Subcutaneous abdominal adipose tissue (tissue), 5 donors: Measurements from ENCODE around the gene FLAD1.

Source experiments
- H3K27ac ChIP-seq: one replicate; pipeline ENCODE4 v1.7.0; 2013; ENCODE audit warnings: low read depth, mild to moderate bottlenecking, inconsistent platforms, low read length, moderate library complexity
- H3K27me3 ChIP-seq, 5 donors: one replicate each; pipeline ENCODE4 v1.7.0; 2013; ENCODE audit warnings: low read length in 5 of 5, inconsistent platforms in 1 of 5; ENCODE audit not compliant: control insufficient read depth in 5 of 5, insufficient read depth in 4 of 5
- H3K36me3 ChIP-seq, 5 donors: one replicate each; pipeline ENCODE4 v1.7.0; 2013; ENCODE audit warnings: low read length in 5 of 5; ENCODE audit not compliant: control insufficient read depth in 5 of 5, insufficient read depth in 5 of 5
- H3K4me1 ChIP-seq, 5 donors: one replicate each; pipeline ENCODE4 v1.7.0; 2013; ENCODE audit warnings: low read length in 5 of 5, mild to moderate bottlenecking in 3 of 5, moderate library complexity in 1 of 5; ENCODE audit not compliant: control insufficient read depth in 5 of 5, insufficient read depth in 5 of 5
- H3K4me3 ChIP-seq, 5 donors: one replicate each; pipeline ENCODE4 v1.7.0; 2013; ENCODE audit warnings: low read length in 5 of 5, low read depth in 1 of 5
- H3K9ac ChIP-seq, 5 donors: one replicate each; pipeline ENCODE4 v1.7.0; 2013; ENCODE audit warnings: low read length in 5 of 5, mild to moderate bottlenecking in 4 of 5, moderate library complexity in 3 of 5
- H3K9me3 ChIP-seq, 5 donors: one replicate each; pipeline ENCODE4 v1.7.0; 2013; ENCODE audit warnings: low read length in 5 of 5; ENCODE audit not compliant: control insufficient read depth in 5 of 5
- donor health status: healthy.
- donor health status: healthy.
- donor health status: healthy.
- donor health status: healthy.
- donor health status: healthy.

The FLAD1 gene

DNA sequence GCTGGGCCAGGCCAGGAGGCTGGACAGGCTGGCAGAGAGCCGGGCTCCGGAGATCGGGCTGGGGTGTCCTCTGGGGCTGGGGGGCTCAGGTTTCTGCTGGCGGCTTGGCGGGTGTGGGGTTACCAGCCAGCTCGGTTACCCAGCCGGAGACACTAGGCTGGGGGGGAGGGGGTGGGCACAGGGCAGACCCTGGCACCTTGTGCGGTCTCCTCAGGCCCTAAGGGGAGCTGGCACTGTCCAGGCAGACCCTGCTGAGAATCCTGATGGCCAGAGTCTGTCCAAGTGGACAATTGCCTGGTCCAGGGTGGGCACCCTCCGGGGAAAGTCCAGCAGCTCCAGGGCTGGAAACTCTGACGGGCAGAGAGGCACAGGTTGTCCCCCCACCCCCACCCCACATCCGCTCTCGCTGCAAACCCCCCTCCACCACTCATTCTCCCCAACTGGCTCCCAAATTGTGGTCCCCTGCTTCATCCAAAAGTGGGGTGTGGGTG, 26.1 kb downstream of the FLAD1 start:
- no peaks in the 10 kb centered on the region for H3K27me3 ChIP-seq
- H3K4me3 ChIP-seq = peak overlapping the region in 3 of 5 donors; percentile 13 to 53 (median 19)
- H3K9ac ChIP-seq = peak overlapping the region in 3 of 5 donors; percentile 33 to 80 (median 57)
- H3K4me1 ChIP-seq = peaks cover 11 to 96% (median 87%) of the 10 kb centered on the region in 5 donors
- no peaks in the 10 kb centered on the region for H3K9me3 ChIP-seq
- H3K36me3 ChIP-seq = peaks cover 0 to 9% (median 0%) of the 10 kb centered on the region in 5 donors
- H3K27ac ChIP-seq = peak overlapping the region; percentile 97

DNA sequence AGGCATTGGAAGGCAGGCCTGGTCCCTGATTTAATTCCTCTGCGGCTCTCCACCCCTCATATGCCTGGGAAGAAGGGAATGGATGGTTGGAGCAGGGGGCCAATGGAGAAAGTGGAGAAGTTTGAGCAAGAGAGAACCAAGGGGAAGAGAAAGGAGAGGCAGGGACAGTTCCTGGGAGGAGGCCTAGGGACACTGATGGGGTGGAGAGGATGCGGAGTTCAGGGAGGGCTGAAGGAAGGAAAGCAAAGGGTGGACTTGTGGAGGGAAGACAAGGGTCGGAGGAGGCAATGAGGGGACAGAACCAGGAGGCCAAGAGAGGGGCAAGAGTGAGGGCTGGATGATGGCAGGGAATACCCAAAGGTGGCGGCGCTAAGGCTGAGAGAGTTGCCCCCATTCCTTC, 26.6 kb downstream of the FLAD1 start:
- Histone ChIP-seq H3K36me3 (peaks cover 0 to 13% (median 5%) of the 10 kb centered on the region in 5 donors), H3K27ac (peak overlapping the region; percentile 97), H3K9me3 (no peaks in the 10 kb centered on the region), H3K4me3 (peak overlapping the region in 1 of 5 donors; percentile 25), H3K27me3 (no peaks in the 10 kb centered on the region), H3K9ac (peak overlapping the region in 1 of 5 donors; percentile 50), H3K4me1 (peaks cover 8 to 92% (median 82%) of the 10 kb centered on the region in 5 donors)

- peaks cover 8 to 85% (median 76%) of the 10 kb centered on the region in 5 donors for H3K4me1 ChIP-seq
These were observed 27.2 kb downstream of the FLAD1 start for GRCh38 chr1:155010211-155010918.

GRCh38 chr1:155011004-155011416, 27.9 kb downstream of the FLAD1 start:
- peaks cover 8 to 79% (median 70%) of the 10 kb centered on the region in 5 donors for H3K4me1 ChIP-seq
- H3K4me3 ChIP-seq = no peak overlapping the region
- peak overlapping the region in 3 of 5 donors; percentile 0 to 47 (median 39) for H3K9ac ChIP-seq
- no peaks in the 10 kb centered on the region for H3K9me3 ChIP-seq
- no peaks in the 10 kb centered on the region for H3K27me3 ChIP-seq
- H3K27ac ChIP-seq = peak overlapping the region; percentile 97
- peaks cover 0 to 26% (median 17%) of the 10 kb centered on the region in 5 donors for H3K36me3 ChIP-seq

More at GRCh38 chr1:155010211-155010918, 27.2 kb downstream of the FLAD1 start:
- H3K9me3 ChIP-seq = no peaks in the 10 kb centered on the region
- H3K4me3 ChIP-seq = peak overlapping the region in 1 of 5 donors; percentile 25
- H3K27ac ChIP-seq = peak overlapping the region; percentile 97
- H3K27me3 ChIP-seq = no peaks in the 10 kb centered on the region
- H3K36me3 ChIP-seq = peaks cover 0 to 20% (median 11%) of the 10 kb centered on the region in 5 donors
- H3K9ac ChIP-seq = peak overlapping the region in 2 of 5 donors; percentile 47 to 53

DNA sequence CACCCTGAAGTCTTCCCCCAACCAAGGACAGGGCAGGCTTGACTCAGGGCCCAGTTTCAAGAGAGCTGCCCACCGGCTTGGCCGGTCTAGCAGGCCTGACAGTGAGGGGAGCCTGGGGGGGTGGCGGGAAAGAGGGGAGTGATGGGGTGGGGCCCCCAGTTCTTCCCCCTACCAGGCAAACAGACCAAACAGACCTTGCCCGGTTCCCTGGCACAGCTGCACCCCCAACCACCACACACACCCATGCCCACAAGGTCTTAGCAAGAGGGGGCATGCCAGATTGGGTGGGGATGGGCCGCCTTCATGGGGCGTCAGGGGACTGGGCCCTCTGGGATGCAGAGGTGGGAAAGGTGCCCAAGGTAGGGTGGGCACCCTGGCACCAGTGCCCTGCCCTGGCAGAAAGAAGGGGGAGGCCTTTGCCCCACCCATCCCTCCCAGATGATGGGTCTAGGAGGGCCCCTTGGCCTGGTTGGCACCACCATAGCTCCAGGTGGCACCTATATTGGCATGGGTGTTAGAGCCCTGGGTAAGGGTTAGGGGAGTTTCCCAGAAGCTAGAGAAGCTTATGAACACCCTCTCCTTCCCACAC, 28.4 kb downstream of the FLAD1 start:
- peaks cover 0 to 31% (median 21%) of the 10 kb centered on the region in 5 donors for H3K36me3 ChIP-seq
- H3K4me1 ChIP-seq = peaks cover 8 to 77% (median 67%) of the 10 kb centered on the region in 5 donors
- H3K9ac ChIP-seq = peak overlapping the region; percentile 0 to 58 (median 49)
- peak overlapping the region; percentile 97 for H3K27ac ChIP-seq
- H3K9me3 ChIP-seq = no peaks in the 10 kb centered on the region
- no peaks in the 10 kb centered on the region for H3K27me3 ChIP-seq
- H3K4me3 ChIP-seq = no peak overlapping the region

GRCh38 chr1:155012026-155012546, 28.9 kb downstream of the FLAD1 start:
- H3K27me3 ChIP-seq = no peaks in the 10 kb centered on the region
- H3K36me3 ChIP-seq = peaks cover 0 to 33% (median 21%) of the 10 kb centered on the region in 5 donors
- no peak overlapping the region for H3K4me3 ChIP-seq
- H3K27ac ChIP-seq = peak overlapping the region; percentile 97
- peak overlapping the region in 4 of 5 donors; percentile 0 to 58 (median 52) for H3K9ac ChIP-seq
- H3K9me3 ChIP-seq = no peaks in the 10 kb centered on the region
- peaks cover 7 to 77% (median 67%) of the 10 kb centered on the region in 5 donors for H3K4me1 ChIP-seq

GRCh38 chr1:155012776-155013602, 29.8 kb downstream of the FLAD1 start:
- Histone ChIP-seq H3K4me3 (no peak overlapping the region), H3K27ac (peak overlapping the region; percentile 97), H3K4me1 (peaks cover 7 to 77% (median 65%) of the 10 kb centered on the region in 5 donors), H3K27me3 (no peaks in the 10 kb centered on the region), H3K36me3 (peaks cover 0 to 33% (median 21%) of the 10 kb centered on the region in 5 donors), H3K9ac (peak overlapping the region in 3 of 5 donors; percentile 30 to 52 (median 48)), H3K9me3 (no peaks in the 10 kb centered on the region)

DNA sequence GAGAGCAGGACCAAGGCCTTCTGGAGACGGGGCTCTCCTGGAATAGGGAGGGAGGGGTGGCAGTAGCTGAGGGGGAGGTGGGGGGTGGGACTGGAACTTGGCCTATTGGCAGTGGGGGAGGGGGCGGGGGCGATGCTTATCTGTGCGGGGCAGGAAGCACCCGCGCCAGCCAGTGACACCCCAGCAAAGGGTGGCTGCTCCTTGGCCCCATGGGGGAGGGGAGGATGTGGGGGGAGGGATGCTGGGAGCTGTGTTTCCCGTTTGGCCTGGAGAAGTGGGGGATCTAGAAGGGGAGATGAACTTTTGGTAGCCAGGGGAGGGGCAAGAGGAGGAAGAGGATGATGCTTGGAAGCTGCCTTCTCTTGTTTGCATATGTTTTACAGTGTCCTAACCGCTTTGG, 30.5 kb downstream of the FLAD1 start:
- H3K4me3 ChIP-seq = no peak overlapping the region
- peaks cover 0 to 33% (median 21%) of the 10 kb centered on the region in 5 donors for H3K36me3 ChIP-seq
- H3K27ac ChIP-seq = peak overlapping the region; percentile 97
- no peaks in the 10 kb centered on the region for H3K9me3 ChIP-seq
- H3K4me1 ChIP-seq = peaks cover 7 to 75% (median 65%) of the 10 kb centered on the region in 5 donors
- no peaks in the 10 kb centered on the region for H3K27me3 ChIP-seq
- no peak overlapping the region for H3K9ac ChIP-seq

DNA sequence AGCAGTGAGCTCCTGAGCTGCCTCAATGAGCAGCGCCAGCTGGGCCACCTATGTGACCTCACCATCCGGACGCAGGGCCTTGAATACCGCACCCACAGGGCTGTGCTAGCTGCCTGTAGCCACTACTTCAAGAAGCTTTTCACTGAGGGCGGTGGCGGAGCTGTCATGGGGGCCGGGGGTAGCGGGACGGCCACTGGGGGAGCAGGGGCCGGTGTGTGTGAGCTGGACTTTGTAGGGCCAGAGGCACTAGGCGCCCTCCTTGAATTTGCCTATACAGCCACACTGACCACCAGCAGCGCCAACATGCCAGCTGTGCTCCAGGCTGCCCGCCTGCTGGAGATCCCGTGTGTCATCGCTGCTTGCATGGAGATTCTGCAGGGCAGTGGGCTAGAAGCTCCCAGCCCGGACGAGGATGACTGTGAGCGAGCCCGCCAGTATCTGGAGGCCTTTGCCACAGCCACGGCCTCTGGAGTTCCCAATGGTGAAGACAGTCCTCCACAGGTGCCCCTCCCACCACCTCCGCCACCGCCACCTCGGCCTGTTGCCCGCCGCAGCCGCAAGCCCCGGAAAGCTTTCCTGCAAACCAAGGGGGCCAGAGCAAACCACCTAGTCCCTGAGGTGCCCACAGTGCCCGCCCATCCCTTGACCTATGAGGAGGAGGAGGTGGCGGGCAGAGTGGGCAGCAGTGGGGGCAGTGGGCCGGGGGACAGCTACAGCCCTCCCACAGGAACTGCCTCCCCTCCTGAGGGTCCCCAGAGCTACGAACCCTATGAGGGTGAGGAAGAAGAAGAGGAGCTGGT, 31.8 kb downstream of the FLAD1 start:
- no peak overlapping the region for H3K9ac ChIP-seq

More for the DNA sequence above, 31.8 kb downstream of the FLAD1 start:
- Histone ChIP-seq H3K27ac (peak overlapping the region; percentile 96), H3K4me1 (peaks cover 7 to 70% (median 62%) of the 10 kb centered on the region in 5 donors), H3K9me3 (no peaks in the 10 kb centered on the region), H3K36me3 (peaks cover 0 to 33% (median 21%) of the 10 kb centered on the region in 5 donors), H3K27me3 (no peaks in the 10 kb centered on the region), H3K4me3 (no peak overlapping the region)
